Neural cell (in vitro differentiated cells): ENCODE results near the gene JPT1. TPM values are rescaled to one million over a fixed set of nuclear protein-coding genes. Genes with fewer than 3 reads are reported as not detected.

Experiments
- H2AFZ ChIP-seq: fragments of 200-600, 300-800 bp; sonication (generic), shearing (Covaris generic); 2 replicates; pipeline ENCODE4 v1.6.0; 2014; ENCODE audit warnings: low read depth, mild to moderate bottlenecking, antibody characterized with exemption, low read length, moderate library complexity
- H3F3A ChIP-seq: fragments of 200-600 bp; shearing (Covaris generic); 2 replicates; pipeline ENCODE4 v1.6.1; 2016; ENCODE audit warnings: mild to moderate bottlenecking, moderate library complexity, mixed read lengths, antibody characterized with exemption, low read length; ENCODE audit not compliant: insufficient read depth, poor library complexity, severe bottlenecking
- H3K27ac ChIP-seq: fragments of 200-600, 300-800 bp; sonication (generic), shearing (Covaris generic); 2 replicates; pipeline ENCODE4 v1.5.1; 2014; ENCODE audit warnings: mild to moderate bottlenecking, low read length, moderate library complexity
- H3K27me3 ChIP-seq: fragments of 300-800, 200-600 bp; sonication (generic), shearing (Covaris generic); 2 replicates; pipeline ENCODE4 v1.6.0; 2014; ENCODE audit warnings: mild to moderate bottlenecking, low read depth, low read length, moderate library complexity; ENCODE audit not compliant: insufficient read depth
- H3K36me3 ChIP-seq: fragments of 300-800, 200-600 bp; sonication (generic), shearing (Covaris generic); 2 replicates; pipeline ENCODE4 v1.5.1; 2014; ENCODE audit warnings: mild to moderate bottlenecking, antibody characterized with exemption, low read length, moderate library complexity; ENCODE audit not compliant: insufficient read depth
- H3K4me2 ChIP-seq: fragments of 300-800, 200-600 bp; sonication (generic), shearing (Covaris generic); 2 replicates; pipeline ENCODE4 v1.6.0; 2014; ENCODE audit warnings: mild to moderate bottlenecking, low read length
- H3K4me3 ChIP-seq: fragments of 300-800, 200-600 bp; sonication (generic), shearing (Covaris generic); 2 replicates; pipeline ENCODE4 v1.5.1; 2014; ENCODE audit warnings: mild to moderate bottlenecking, low read length, moderate library complexity
- H3K79me2 ChIP-seq: fragments of 200-600 bp; shearing (Covaris generic); replicated peaks from 2 replicates; pipeline ENCODE4 v1.6.0; 2014; ENCODE audit warnings: mild to moderate bottlenecking, low read length, moderate library complexity; ENCODE audit not compliant: insufficient read depth
- H3K9ac ChIP-seq: fragments of 300-800, 200-600 bp; sonication (generic), shearing (Covaris generic); 2 replicates; pipeline ENCODE4 v1.6.1; 2016; ENCODE audit warnings: mild to moderate bottlenecking, low read length, mixed read lengths
- H3K9me2 ChIP-seq: fragments of 200-600 bp; shearing (Covaris generic); 2 replicates; pipeline ENCODE4 v1.6.1; 2016; ENCODE audit warnings: mild to moderate bottlenecking, low read length, mixed read lengths; ENCODE audit not compliant: insufficient read depth
- H3K9me3 ChIP-seq: fragments of 200-600, 300-800 bp; sonication (generic), shearing (Covaris generic); 2 replicates; pipeline ENCODE4 v1.6.1; 2016; ENCODE audit warnings: mild to moderate bottlenecking, mixed run types, low read length, moderate library complexity, mixed read lengths
- H4K20me1 ChIP-seq: fragments of 200-600 bp; shearing (Covaris generic); 2 replicates; pipeline ENCODE4 v1.6.1; 2016; ENCODE audit warnings: mild to moderate bottlenecking, mixed run types; ENCODE audit not compliant: insufficient read depth
- CTCF ChIP-seq: fragments of 450-650 bp; IDR thresholded peaks from 2 replicates; pipeline ENCODE4 v1.5.1; 2014; ENCODE audit warnings: antibody characterized with exemption, mild to moderate bottlenecking, moderate library complexity; ENCODE audit not compliant: poor library complexity, severe bottlenecking
- EP300 ChIP-seq: fragments of 450-650 bp; conservative IDR thresholded peaks from 2 replicates; pipeline ENCODE4 v1.6.1; 2014; ENCODE audit warnings: antibody characterized with exemption, mild to moderate bottlenecking, moderate library complexity; ENCODE audit not compliant: poor library complexity, severe bottlenecking
- EZH2 ChIP-seq: fragments of 200-600, 300-800 bp; shearing (Covaris generic), sonication (generic); IDR thresholded peaks from 2 replicates; pipeline ENCODE4 v1.6.1; 2014; ENCODE audit warnings: antibody characterized with exemption, low read length, borderline replicate concordance, mild to moderate bottlenecking; ENCODE audit not compliant: insufficient read depth, poor library complexity, severe bottlenecking
- MXI1 ChIP-seq: fragments of 450-650 bp; conservative IDR thresholded peaks from 2 replicates; pipeline ENCODE4 v1.6.1; 2014; ENCODE audit warnings: antibody characterized with exemption, mild to moderate bottlenecking; ENCODE audit not compliant: poor library complexity, severe bottlenecking
- POLR2AphosphoS5 ChIP-seq: IDR thresholded peaks from 2 replicates; pipeline ENCODE4 v1.6.1; 2012
- RAD21 ChIP-seq: fragments of 450-650 bp; conservative IDR thresholded peaks from 2 replicates; pipeline ENCODE4 v1.6.1; 2014; ENCODE audit warnings: antibody characterized with exemption, mild to moderate bottlenecking, moderate library complexity
- REST ChIP-seq: IDR thresholded peaks from 2 replicates; pipeline ENCODE4 v1.6.1; 2012; ENCODE audit warnings: borderline replicate concordance
- SMC3 ChIP-seq: fragments of 450-650 bp; conservative IDR thresholded peaks from 2 replicates; pipeline ENCODE4 v1.6.1; 2014; ENCODE audit warnings: antibody characterized with exemption, mild to moderate bottlenecking, moderate library complexity; ENCODE audit not compliant: poor library complexity
- TAF1 ChIP-seq: IDR thresholded peaks from 2 replicates; pipeline ENCODE4 v1.6.1; 2012; ENCODE audit warnings: low read depth
- polyA plus RNA-seq: library from polyadenylated mRNA; depleted of rRNA; stranded (reverse); fragments of >200 nt; gene quantifications from 2 replicates; pipeline ENCODE4 v1.2.3, GENCODE V29; 2014

Gene JPT1
- polyA plus RNA-seq, 1 donor from 2014 or later, result 1,721 TPM

GRCh38 chr17:75109407-75110233 lies 44.7 kb downstream of the JPT1 start, which contains the start of gene ARMC7:
TSS of gene ARMC7 (plus strand) at chr17:75109969. CDS start at chr17:75110289, 320 bp downstream.
- no peaks in the 10 kb centered on the region for H3K9me3 ChIP-seq
- no peaks in the 10 kb centered on the region for H3K9me2 ChIP-seq
- H3K79me2 ChIP-seq, result peaks cover 9% of the 10 kb centered on the region
- no peaks in the 10 kb centered on the region for H3K36me3 ChIP-seq
- H3K4me3 ChIP-seq, result peak within 1 kb of the TSS; percentile 80
- TF ChIP-seq RAD21 (peak; percentile 11), TAF1 (peak; percentile 31), SMC3 (no peak), POLR2AphosphoS5 (peak; percentile 71), MXI1 (peak; percentile 57), EZH2 (no peak), EP300 (no peak), REST (no peak), CTCF (no peak)
- peak within 1 kb of the TSS; percentile 28 for H3K27ac ChIP-seq
- H3K4me2 ChIP-seq, result peak within 1 kb of the TSS; percentile 40
- peak within 1 kb of the TSS; percentile 95 for H2AFZ ChIP-seq
- H3K27me3 ChIP-seq, result no peaks in the 10 kb centered on the region
- H4K20me1 ChIP-seq, result no peaks in the 10 kb centered on the region
- peak within 1 kb of the TSS; percentile 64 for H3K9ac ChIP-seq
- no peaks in the 10 kb centered on the region for H3F3A ChIP-seq

- peak overlapping the region; percentile 64 for H3K9ac ChIP-seq
- H3K27ac ChIP-seq, result no peak overlapping the region
- H2AFZ ChIP-seq, result peak overlapping the region; percentile 95
Observed at GRCh38 chr17:75109046-75109406, 45.3 kb downstream of the JPT1 start.

More at GRCh38 chr17:75109046-75109406, 45.3 kb downstream of the JPT1 start:
- H3K4me3 ChIP-seq, result peak overlapping the region; percentile 80
- peaks cover 6% of the 10 kb centered on the region for H3K79me2 ChIP-seq
- no peaks in the 10 kb centered on the region for H4K20me1 ChIP-seq
- no peak for TF ChIP-seq RAD21
- TF ChIP-seq EP300, result no peak
- no peak for TF ChIP-seq EZH2
- no peak for TF ChIP-seq TAF1
- no peak for TF ChIP-seq CTCF
- no peaks in the 10 kb centered on the region for H3K9me2 ChIP-seq
- peak overlapping the region; percentile 40 for H3K4me2 ChIP-seq
- H3K36me3 ChIP-seq, result no peaks in the 10 kb centered on the region
- H3K27me3 ChIP-seq, result no peaks in the 10 kb centered on the region
- no peaks in the 10 kb centered on the region for H3F3A ChIP-seq
- no peaks in the 10 kb centered on the region for H3K9me3 ChIP-seq
